H1 (cell line): ENCODE results near the gene NDUFV1. TPM values are rescaled to one million over a fixed set of nuclear protein-coding genes. Genes with fewer than 3 reads are reported as not detected.

Source experiments
- CTCF ChIA-PET: fragments of 300-600 bp; sonication (Branson Sonifier 250); formaldehyde crosslinking; loops from one replicate; lab custom pipeline; 2021; ENCODE audit not compliant: partially characterized antibody; lab: Charles Lee
- POLR2A ChIA-PET: fragments of 300-600 bp; sonication (Branson Sonifier 250); formaldehyde crosslinking; loops from one replicate; lab custom pipeline; 2021; ENCODE audit warnings: inconsistent platforms; ENCODE audit not compliant: partially characterized antibody; lab: Charles Lee
- DNase-seq, 2 experiments: peaks; one replicate each; pipeline versions ENCODE4 v3.0.0 to v3.0.0-alpha.2; 2010 to 2022; ENCODE audit warnings: low spot score in 2 of 2, low read depth in 1 of 2, mixed read lengths in 1 of 2
- FAIRE-seq: peaks from 2 replicates; lab custom pipeline; 2011; peaks lifted over from hg19 to GRCh38; lab: Jason Lieb, UNC
- H2AFZ ChIP-seq: 2 replicates; pipeline ENCODE4 v1.8.1; 2012; ENCODE audit warnings: low read length, inconsistent platforms
- H2AK5ac ChIP-seq: 2 replicates; pipeline ENCODE4 v1.6.1; 2013; ENCODE audit warnings: low read depth, low read length
- H2BK120ac ChIP-seq: replicated peaks from 2 replicates; pipeline ENCODE3; 2013; ENCODE audit warnings: low read depth, low read length, inconsistent platforms
- H2BK12ac ChIP-seq: 2 replicates; pipeline ENCODE4 v1.6.1; 2013; ENCODE audit warnings: low read depth, low read length
- H2BK15ac ChIP-seq: 2 replicates; pipeline ENCODE4 v1.6.1; 2013; ENCODE audit warnings: low read length
- H2BK20ac ChIP-seq: 2 replicates; pipeline ENCODE4 v1.6.1; 2013; ENCODE audit warnings: low read length
- H2BK5ac ChIP-seq: 2 replicates; pipeline ENCODE4 v1.6.1; 2013; ENCODE audit warnings: low read depth, low read length
- H3K14ac ChIP-seq: 2 replicates; pipeline ENCODE4 v1.6.1; 2013; ENCODE audit warnings: inconsistent platforms; ENCODE audit not compliant: insufficient read length
- H3K18ac ChIP-seq: 2 replicates; pipeline ENCODE4 v1.6.1; 2013; ENCODE audit warnings: low read length; ENCODE audit errors: extremely low read depth
- H3K23ac ChIP-seq: 2 replicates; pipeline ENCODE4 v1.6.1; 2013; ENCODE audit warnings: inconsistent platforms; ENCODE audit not compliant: insufficient read length
- H3K23me2 ChIP-seq: 2 replicates; pipeline ENCODE4 v1.6.1; 2013; ENCODE audit warnings: low read depth, low read length
- H3K27ac ChIP-seq: 2 replicates; pipeline ENCODE4 v1.6.1; 2011; ENCODE audit warnings: low read depth, low read length, inconsistent platforms
- H3K27me3 ChIP-seq, 4 experiments: replicated peaks in 1 of 4; 1 replicate in 1 of 4; 2 replicates in 3 of 4; pipeline versions ENCODE4 v1.6.1 to v1.8.1; 2011 to 2013; ENCODE audit warnings: low read length in 3 of 4, mild to moderate bottlenecking in 3 of 4, inconsistent platforms in 2 of 4, mixed read lengths in 2 of 4, moderate library complexity in 1 of 4; ENCODE audit not compliant: control insufficient read depth in 3 of 4, insufficient read depth in 3 of 4; ENCODE audit errors: extremely low read depth in 1 of 4
- H3K36me3 ChIP-seq, 4 experiments: 2 replicates each; pipeline versions ENCODE4 v1.6.1 to v1.8.1; 2011 to 2013; ENCODE audit warnings: mild to moderate bottlenecking in 4 of 4, low read length in 3 of 4, moderate library complexity in 2 of 4, control low read depth in 1 of 4, inconsistent platforms in 1 of 4; ENCODE audit not compliant: insufficient read depth in 4 of 4, control insufficient read depth in 2 of 4
- H3K4ac ChIP-seq: replicated peaks from 2 replicates; pipeline ENCODE3; 2013; ENCODE audit warnings: low read length, low read depth, mixed read lengths, inconsistent platforms; ENCODE audit not compliant: insufficient read length
- H3K4me1 ChIP-seq, 4 experiments: replicated peaks in 1 of 4; 1 replicate in 1 of 4; 2 replicates in 3 of 4; pipeline versions ENCODE4 v1.6.1 to v1.8.1; 2011 to 2013; ENCODE audit warnings: low read length in 3 of 4, inconsistent platforms in 2 of 4, mixed read lengths in 1 of 4; ENCODE audit not compliant: insufficient read depth in 4 of 4, control insufficient read depth in 3 of 4
- H3K4me2 ChIP-seq, 2 experiments: 2 replicates each; pipeline versions ENCODE4 v1.6.1 to v1.8.1; 2011 to 2013; ENCODE audit warnings: low read depth in 2 of 2, low read length in 2 of 2, control low read depth in 1 of 2, inconsistent platforms in 1 of 2, mild to moderate bottlenecking in 1 of 2; ENCODE audit not compliant: insufficient read depth in 1 of 2
- H3K4me3 ChIP-seq, 4 experiments: fragments of 200-600, 300-600 bp in 1 of 4; sonication (generic), shearing (Covaris generic), sonication (Bioruptor Twin) in 1 of 4; 2 replicates each; pipeline versions ENCODE4 v1.5.1 to v1.8.1; 2011 to 2016; ENCODE audit warnings: low read length in 4 of 4, low read depth in 3 of 4, control low read depth in 2 of 4, inconsistent platforms in 2 of 4, mild to moderate bottlenecking in 2 of 4, mixed read lengths in 1 of 4, moderate library complexity in 1 of 4; ENCODE audit not compliant: insufficient read depth in 2 of 4; ENCODE audit errors: extremely low read depth in 1 of 4
- H3K56ac ChIP-seq: replicated peaks from 2 replicates; pipeline ENCODE3; 2013; ENCODE audit warnings: low read depth, mild to moderate bottlenecking, mixed read lengths, low read length, inconsistent platforms; ENCODE audit not compliant: insufficient read length
- H3K79me1 ChIP-seq: 2 replicates; pipeline ENCODE4 v1.6.1; 2013; ENCODE audit warnings: low read depth, low read length, control low read depth
- H3K79me2 ChIP-seq, 2 experiments: 2 replicates each; pipeline versions ENCODE4 v1.6.1 to v1.8.1; 2012 to 2013; ENCODE audit warnings: low read length in 2 of 2, mild to moderate bottlenecking in 2 of 2, inconsistent platforms in 1 of 2; ENCODE audit not compliant: insufficient read depth in 2 of 2, control insufficient read depth in 1 of 2
- H3K9ac ChIP-seq, 4 experiments: replicated peaks in 1 of 4; 1 replicate in 1 of 4; 2 replicates in 3 of 4; pipeline versions ENCODE4 v1.6.1 to v1.8.1; 2011 to 2013; ENCODE audit warnings: low read depth in 3 of 4, low read length in 3 of 4, control low read depth in 2 of 4, mild to moderate bottlenecking in 2 of 4, moderate library complexity in 2 of 4, inconsistent platforms in 1 of 4; ENCODE audit errors: extremely low read depth in 1 of 4
- H3K9me3 ChIP-seq, 2 experiments: 2 replicates each; pipeline versions ENCODE4 v1.6.1 to v1.8.1; 2012 to 2013; ENCODE audit warnings: mild to moderate bottlenecking in 2 of 2, moderate library complexity in 2 of 2, control low read depth in 1 of 2, inconsistent platforms in 1 of 2, low read depth in 1 of 2, low read length in 1 of 2, mixed read lengths in 1 of 2; ENCODE audit not compliant: insufficient read depth in 2 of 2
- H4K20me1 ChIP-seq, 2 experiments: replicated peaks in 1 of 2; 2 replicates each; pipeline versions ENCODE3 to v1.8.1; 2011 to 2013; ENCODE audit warnings: inconsistent platforms in 2 of 2, low read length in 2 of 2, mild to moderate bottlenecking in 1 of 2; ENCODE audit not compliant: insufficient read depth in 2 of 2, control insufficient read depth in 1 of 2
- H4K5ac ChIP-seq: 2 replicates; pipeline ENCODE4 v1.6.1; 2013; ENCODE audit warnings: low read length, low read depth, mixed read lengths, inconsistent platforms; ENCODE audit not compliant: insufficient read length
- H4K8ac ChIP-seq: 2 replicates; pipeline ENCODE4 v1.8.0; 2013; ENCODE audit warnings: mild to moderate bottlenecking, moderate library complexity, low read length, inconsistent platforms; ENCODE audit not compliant: insufficient read depth; ENCODE audit errors: extremely low read depth
- H4K91ac ChIP-seq: replicated peaks from 2 replicates; pipeline ENCODE3; 2013; ENCODE audit warnings: low read length, mixed read lengths, inconsistent platforms; ENCODE audit not compliant: insufficient read length
- CBX8 ChIP-seq: fragments of 300-800, 300-1000 bp; sonication (generic); IDR thresholded peaks from 2 replicates; pipeline ENCODE4 v1.7.1; 2016; ENCODE audit warnings: low read depth, low read length, borderline replicate concordance
- EP300 ChIP-seq, 2 experiments: IDR thresholded peaks; 1 replicate in 1 of 2; 2 replicates in 1 of 2; pipeline ENCODE4 v1.6.1; 2011 to 2012; ENCODE audit warnings: low read depth in 2 of 2, low read length in 2 of 2, mild to moderate bottlenecking in 2 of 2, borderline replicate concordance in 1 of 2, inconsistent platforms in 1 of 2, moderate library complexity in 1 of 2
- JUN ChIP-seq: IDR thresholded peaks from 2 replicates; pipeline ENCODE4 v1.6.1; 2011; ENCODE audit warnings: low read depth, mild to moderate bottlenecking, improper control_type of control experiment, low read length
- SIRT6 ChIP-seq: IDR thresholded peaks from one replicate; pipeline ENCODE4 v1.7.1; 2012; ENCODE audit warnings: low read length, inconsistent platforms
- TCF12 ChIP-seq: IDR thresholded peaks from 2 replicates; pipeline ENCODE4 v1.6.1; 2011; ENCODE audit warnings: low read depth, mild to moderate bottlenecking, low read length
- WGBS, 2 experiments: shearing (Covaris generic) in 1 of 2; methylation state at CpG; one replicate each; pipeline versions ENCODE4 v1.1.6 to v1.1.7; 2013 to 2015; ENCODE audit warnings: low lambda C conversion rate in 2 of 2, mixed read lengths in 2 of 2, inconsistent platforms in 1 of 2, low coverage in 1 of 2, missing lambda C conversion rate in 1 of 2; ENCODE audit not compliant: insufficient replicate concordance in 2 of 2, insufficient coverage in 1 of 2, insufficient read length in 1 of 2; ENCODE audit errors: extremely low coverage in 1 of 2, missing lambda C conversion rate in 1 of 2; 5-methylcytosine and 5-hydroxymethylcytosine counted together
- polyA plus RNA-seq, 7 experiments: library from polyadenylated mRNA; depleted of rRNA in 3 of 7; stranded (reverse) in 5 of 7; unstranded in 2 of 7; fragments of >200 nt in 5 of 7; fragments of 200-250 nt in 2 of 7; gene quantifications; 1 replicate in 5 of 7; 2 replicates in 1 of 7; 4 replicates in 1 of 7; pipeline versions ENCODE4 v1.2.1 to v1.2.3, GENCODE V29; 2011 to 2013; ENCODE audit warnings: missing spikeins in 2 of 7, mixed read lengths in 2 of 7
- total RNA-seq: library from RNA; stranded (reverse); fragmentation: NEBNext Ultra II Directional; extraction: Animal tissue kit (Norgen Biotek cat#: 25700); gene quantifications from 2 replicates; pipeline ENCODE4 v1.2.1, GENCODE V29; 2021

The NDUFV1 gene
- total and polyA plus RNA-seq, 2 of the 8 experiments (the other 6 are each of a cell fraction or from before 2014, with no cell fraction given): 125 to 131 TPM

- FAIRE-seq: no peak
- H2BK20ac ChIP-seq: no peak overlapping the region
- POLR2A ChIA-PET: interaction anchor here (0.9 to 2.7 kb wide), 8 partner anchors 11 to 25 kb away, joined by 3 to 17 read pairs (median 4); partner anchors contain the start of gene GSTP1
Observed at GRCh38 chr11:67608486-67608885, 1.8 kb downstream of the NDUFV1 start.

More at GRCh38 chr11:67608486-67608885, 1.8 kb downstream of the NDUFV1 start:
- 92% methylated on average over 8 of the region's 8 CpGs; no CpG with 5 or more reads in 1 of the 2 experiments for WGBS, 2 experiments
- peaks cover 0 to 4% of the 10 kb centered on the region in 2 experiments for H4K20me1 ChIP-seq
- CTCF ChIA-PET: interaction anchor here (0.6 to 1.9 kb wide), 10 partner anchors 8 to 159 kb away, joined by 3 to 7 read pairs (median 4); no protein-coding TSS in a partner anchor
- H2BK15ac ChIP-seq: no peak overlapping the region
- no peak overlapping the region for H3K56ac ChIP-seq
- H3K9ac ChIP-seq: no peak overlapping the region
- no peak overlapping the region for H3K14ac ChIP-seq
- H3K4me1 ChIP-seq: peaks cover 5 to 25% (median 16%) of the 10 kb centered on the region in 4 experiments
- H2AK5ac ChIP-seq: no peak overlapping the region
- peaks cover 0 to 8% of the 10 kb centered on the region in 2 experiments; a peak in 1 of 4 replicates for H3K79me2 ChIP-seq
- no peaks in the 10 kb centered on the region for H3K79me1 ChIP-seq
- H3K27ac ChIP-seq: no peak overlapping the region
- H3K9me3 ChIP-seq: no peaks in the 10 kb centered on the region
- no peak overlapping the region for H4K91ac ChIP-seq
- no peak overlapping the region for H2BK12ac ChIP-seq
- no peak overlapping the region for H4K5ac ChIP-seq
- H4K8ac ChIP-seq: no peak overlapping the region
- H3K36me3 ChIP-seq: peaks cover 5 to 19% (median 12%) of the 10 kb centered on the region in 4 experiments; a peak in 7 of 8 replicates
- no peak overlapping the region for H2AFZ ChIP-seq
- H3K4ac ChIP-seq: no peak overlapping the region
- H3K18ac ChIP-seq: no peak overlapping the region
- no peak for TF ChIP-seq JUN
- no peak for TF ChIP-seq SIRT6
- no peak for TF ChIP-seq EP300 (IDR thresholded peaks at IDR 0.05; ENCODE audit: borderline replicate concordance in 1 of 2, low read depth in 2 of 2, low read length in 2 of 2)
- no peak for TF ChIP-seq CBX8
- no peak for TF ChIP-seq TCF12
- H3K23ac ChIP-seq: no peak overlapping the region
- no peak for DNase-seq
- H3K4me3 ChIP-seq: no peak overlapping the region
- no peak overlapping the region for H3K4me2 ChIP-seq
- peaks cover 0 to 4% (median 0%) of the 10 kb centered on the region in 4 experiments; a peak in 2 of 7 replicates for H3K27me3 ChIP-seq
- no peak overlapping the region for H2BK120ac ChIP-seq
- no peak overlapping the region for H2BK5ac ChIP-seq
- H3K23me2 ChIP-seq: peaks cover 9% of the 10 kb centered on the region; the same call in 1 of the 2 replicates
